Measurements from ENCODE around the gene BCL2L12.

BCL2L12 gene

DNA sequence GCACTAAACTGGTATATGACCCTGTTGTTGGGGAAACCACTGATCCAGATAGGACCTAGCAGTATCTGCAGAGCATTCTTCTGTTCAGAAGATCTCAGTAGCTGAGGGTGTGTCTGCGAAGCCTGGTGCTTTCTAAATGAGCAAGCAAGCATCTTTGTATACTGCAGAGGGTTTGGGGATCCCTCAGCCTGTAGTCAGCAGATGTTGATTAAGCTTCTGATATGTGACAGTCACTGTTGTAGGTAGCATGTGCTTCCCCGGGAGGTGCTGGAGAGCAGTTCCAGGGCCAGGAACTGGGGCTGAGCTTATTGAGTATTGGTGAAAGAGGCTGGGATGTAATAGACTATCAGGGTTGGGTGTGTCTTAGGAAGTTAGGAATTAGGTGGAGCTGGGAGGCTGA is 22.3 kb upstream of the BCL2L12 start:
- DNase-seq, result no peak

DNA sequence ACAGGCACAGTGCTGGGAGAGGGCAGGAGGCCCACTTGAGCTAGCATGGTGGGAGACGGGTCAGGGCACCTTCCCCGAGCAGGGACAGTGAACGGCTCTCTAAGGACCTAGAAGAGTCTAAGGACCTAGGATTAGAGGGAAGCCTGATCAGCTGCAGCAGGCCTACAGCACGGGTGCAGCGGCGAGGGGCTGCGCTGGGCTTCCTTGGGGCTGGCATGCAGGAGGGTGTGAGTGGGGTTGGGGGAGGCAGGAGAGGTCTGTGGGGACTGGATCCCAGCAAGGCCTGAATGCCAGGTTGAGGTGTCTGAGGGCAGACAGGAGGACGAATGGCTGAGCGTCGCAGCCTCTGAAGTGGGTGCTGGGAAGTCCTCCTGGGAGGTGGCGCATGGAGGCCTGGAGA is 20.1 kb upstream of the BCL2L12 start:
- no peak for DNase-seq

DNA sequence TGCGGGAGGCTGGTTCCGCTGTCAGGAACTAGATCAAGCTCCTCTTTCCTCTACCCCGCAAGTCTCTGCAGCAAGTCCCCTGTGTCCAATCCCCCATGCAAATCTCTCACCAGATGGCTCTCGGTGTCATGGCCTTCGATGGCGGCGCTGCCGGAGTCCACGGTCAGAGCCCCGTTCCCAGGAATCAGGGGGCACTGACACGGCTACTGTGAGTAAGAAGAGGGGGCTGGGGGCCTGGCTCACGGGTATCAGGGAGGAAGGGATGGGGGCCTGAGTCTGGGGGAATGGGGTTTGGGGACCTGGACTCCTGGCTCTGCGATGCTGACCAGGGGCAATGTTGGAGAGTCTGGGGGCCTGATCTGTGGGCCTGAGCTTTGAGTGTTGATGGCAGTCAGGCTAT is 19.7 kb upstream of the BCL2L12 start:
- no peak for DNase-seq

DNA sequence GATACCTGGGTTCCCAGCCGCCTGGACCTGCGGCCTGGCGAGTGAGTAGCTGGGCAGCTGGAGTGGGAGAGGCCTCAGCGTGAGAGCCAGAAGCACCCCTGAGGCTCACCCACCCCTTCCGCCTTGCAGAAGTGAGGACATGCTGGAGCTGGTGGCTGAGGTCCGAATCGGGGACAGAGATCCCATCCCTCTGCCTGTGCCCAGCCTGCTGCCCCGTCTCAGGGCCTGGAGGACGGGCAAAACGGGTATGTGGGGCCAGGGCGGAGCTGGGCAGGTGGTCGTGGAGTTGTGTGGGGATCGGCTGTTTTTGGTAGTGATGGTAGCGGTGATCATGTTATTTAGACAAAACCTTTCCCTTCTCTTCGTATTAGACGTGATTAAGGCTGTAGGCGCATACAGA is 19.1 kb upstream of the BCL2L12 start:
- no peak for DNase-seq

DNA sequence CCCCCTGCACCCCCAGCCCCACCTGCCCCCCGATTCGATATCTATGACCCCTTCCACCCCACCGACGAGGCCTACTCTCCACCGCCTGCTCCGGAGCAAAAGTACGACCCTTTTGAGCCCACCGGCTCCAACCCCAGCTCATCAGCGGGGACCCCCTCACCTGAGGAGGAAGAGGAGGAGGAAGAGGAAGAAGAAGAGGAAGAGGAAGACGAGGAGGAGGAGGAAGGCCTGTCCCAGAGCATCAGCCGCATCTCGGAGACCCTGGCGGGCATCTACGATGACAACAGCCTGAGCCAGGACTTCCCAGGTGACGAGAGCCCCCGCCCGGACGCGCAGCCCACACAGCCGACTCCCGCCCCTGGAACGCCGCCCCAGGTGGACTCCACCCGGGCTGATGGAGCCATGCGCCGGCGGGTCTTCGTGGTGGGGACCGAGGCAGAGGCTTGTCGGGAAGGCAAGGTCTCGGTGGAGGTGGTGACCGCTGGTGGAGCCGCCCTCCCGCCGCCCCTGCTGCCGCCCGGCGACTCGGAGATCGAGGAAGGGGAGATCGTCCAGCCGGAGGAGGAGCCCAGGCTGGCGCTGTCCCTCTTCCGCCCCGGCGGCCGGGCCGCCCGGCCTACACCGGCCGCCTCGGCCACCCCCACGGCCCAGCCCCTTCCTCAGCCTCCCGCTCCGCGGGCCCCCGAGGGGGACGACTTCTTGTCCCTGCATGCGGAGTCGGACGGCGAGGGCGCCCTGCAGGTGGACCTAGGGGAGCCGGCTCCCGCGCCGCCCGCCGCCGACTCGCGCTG is 14.5 kb upstream of the BCL2L12 start:
- DNase-seq, result no peak

DNA sequence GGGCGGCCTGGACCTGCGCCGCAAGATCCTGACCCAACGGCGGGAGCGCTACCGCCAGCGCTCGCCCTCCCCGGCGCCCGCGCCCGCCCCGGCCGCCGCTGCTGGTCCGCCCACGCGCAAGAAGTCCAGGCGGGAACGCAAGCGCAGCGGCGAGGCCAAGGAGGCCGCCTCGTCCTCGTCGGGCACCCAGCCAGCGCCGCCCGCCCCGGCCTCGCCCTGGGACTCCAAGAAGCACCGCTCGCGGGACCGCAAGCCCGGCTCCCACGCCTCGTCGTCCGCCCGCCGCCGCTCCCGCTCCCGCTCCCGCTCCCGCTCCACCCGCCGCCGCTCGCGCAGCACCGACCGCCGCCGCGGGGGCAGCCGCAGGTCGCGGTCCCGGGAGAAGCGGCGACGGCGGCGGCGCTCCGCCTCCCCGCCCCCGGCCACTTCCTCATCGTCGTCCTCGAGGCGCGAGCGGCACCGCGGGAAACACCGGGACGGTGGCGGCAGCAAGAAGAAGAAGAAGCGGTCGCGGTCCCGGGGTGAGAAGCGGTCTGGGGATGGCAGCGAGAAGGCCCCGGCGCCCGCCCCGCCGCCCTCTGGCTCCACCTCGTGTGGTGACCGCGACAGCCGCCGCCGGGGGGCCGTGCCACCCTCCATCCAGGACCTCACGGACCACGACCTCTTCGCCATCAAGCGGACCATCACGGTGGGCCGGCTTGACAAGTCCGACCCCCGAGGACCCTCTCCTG is 13.7 kb upstream of the BCL2L12 start:
- DNase-seq, result no peak

DNA sequence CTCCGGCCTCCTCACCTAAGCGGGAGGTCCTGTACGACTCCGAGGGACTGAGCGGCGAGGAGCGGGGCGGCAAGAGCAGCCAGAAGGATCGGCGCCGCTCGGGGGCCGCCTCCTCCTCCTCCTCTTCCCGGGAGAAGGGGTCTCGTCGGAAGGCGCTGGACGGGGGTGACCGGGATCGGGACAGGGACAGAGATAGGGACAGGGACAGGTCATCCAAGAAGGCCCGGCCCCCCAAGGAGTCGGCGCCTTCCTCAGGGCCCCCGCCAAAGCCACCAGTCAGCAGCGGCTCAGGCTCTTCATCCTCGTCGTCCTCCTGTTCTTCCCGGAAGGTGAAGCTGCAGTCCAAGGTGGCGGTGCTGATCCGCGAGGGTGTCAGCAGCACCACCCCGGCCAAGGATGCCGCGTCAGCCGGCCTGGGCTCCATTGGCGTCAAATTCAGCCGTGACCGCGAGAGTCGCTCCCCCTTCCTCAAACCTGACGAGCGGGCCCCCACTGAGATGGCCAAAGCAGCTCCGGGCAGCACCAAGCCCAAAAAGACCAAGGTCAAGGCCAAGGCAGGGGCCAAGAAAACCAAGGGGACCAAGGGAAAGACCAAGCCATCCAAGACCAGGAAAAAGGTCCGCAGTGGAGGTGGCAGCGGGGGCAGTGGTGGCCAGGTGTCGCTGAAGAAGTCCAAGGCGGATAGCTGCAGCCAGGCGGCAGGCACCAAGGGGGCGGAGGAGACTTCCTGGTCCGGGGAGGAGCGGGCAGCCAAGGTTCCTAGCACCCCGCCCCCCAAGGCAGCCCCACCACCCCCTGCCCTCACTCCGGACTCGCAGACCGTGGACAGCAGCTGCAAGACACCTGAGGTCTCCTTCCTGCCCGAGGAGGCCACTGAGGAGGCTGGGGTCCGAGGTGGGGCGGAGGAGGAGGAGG is 12.9 kb upstream of the BCL2L12 start:
- no peak for DNase-seq

DNA sequence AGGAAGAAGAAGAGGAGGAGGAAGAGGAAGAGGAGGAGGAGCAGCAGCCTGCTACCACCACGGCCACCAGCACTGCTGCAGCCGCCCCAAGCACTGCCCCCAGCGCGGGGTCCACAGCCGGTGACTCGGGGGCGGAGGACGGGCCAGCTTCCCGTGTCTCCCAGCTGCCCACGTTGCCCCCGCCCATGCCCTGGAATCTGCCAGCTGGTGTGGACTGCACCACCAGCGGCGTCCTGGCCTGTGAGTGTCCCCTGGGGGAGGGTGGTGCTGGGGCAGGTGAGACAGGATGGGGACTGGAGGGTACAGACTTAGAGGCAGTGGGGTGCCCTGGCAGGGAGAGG is 12.3 kb upstream of the BCL2L12 start:
- no peak for DNase-seq

DNA sequence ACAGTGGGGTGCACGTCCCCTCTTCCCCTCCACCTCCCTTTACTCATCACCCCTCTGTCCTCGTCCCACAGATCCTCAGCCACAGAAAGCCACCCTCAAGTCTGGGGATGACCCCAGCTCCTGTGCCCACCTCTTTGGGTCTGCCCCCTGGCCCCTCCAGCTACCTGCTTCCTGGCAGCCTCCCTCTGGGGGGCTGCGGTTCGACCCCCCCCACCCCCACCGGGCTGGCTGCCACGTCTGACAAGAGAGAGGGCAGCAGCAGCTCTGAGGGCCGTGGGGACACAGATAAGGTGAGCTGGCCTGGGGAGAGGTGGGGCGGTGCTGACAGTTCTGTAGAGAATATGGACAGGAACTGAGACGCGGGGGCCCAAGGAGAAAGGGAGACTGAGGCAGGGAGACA is 11.2 kb upstream of the BCL2L12 start:
- no peak for DNase-seq

DNA sequence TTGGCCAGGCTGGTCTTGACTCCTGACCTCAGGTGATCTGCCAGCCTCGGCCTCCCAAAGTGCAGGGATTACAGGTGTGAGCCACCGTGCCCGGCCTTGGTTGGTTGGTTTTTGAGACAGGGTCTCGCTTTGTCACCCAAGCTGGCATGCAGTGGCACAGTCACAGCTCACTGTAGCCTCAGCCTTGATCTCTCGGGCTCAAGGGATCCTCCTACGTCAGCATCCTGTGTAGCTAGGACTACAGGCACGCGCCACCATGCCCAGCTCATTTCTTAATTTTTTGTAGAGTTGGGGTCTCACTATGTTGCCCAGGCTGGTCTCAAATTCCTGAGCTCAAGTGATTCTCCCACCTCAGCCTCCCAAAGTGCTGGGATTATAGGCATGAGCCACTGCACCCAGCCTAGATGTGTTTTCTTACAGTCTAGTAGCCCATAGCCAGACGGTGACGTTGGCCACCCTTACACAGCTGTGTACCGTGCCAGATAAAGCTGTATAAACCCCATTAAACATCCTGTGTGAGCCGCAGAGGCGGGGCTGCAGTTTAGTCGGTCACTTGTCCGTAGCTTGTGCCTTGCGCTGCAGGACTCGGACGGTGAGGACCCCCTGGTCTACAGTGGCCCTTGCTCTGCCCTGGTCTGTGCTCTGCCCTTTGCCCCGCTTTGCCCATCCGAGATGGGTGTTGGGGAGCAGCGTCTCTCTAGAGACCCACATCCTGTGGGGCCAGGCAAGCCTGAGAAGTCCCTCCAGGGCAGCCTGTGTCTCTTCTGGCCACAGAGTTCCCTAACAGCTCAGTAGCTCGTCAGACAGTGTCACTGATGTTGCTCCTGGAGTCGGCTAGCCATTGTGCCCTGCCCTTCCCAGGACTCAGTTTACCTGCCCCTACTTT is 9.9 kb upstream of the BCL2L12 start:
- no peak for DNase-seq

DNA sequence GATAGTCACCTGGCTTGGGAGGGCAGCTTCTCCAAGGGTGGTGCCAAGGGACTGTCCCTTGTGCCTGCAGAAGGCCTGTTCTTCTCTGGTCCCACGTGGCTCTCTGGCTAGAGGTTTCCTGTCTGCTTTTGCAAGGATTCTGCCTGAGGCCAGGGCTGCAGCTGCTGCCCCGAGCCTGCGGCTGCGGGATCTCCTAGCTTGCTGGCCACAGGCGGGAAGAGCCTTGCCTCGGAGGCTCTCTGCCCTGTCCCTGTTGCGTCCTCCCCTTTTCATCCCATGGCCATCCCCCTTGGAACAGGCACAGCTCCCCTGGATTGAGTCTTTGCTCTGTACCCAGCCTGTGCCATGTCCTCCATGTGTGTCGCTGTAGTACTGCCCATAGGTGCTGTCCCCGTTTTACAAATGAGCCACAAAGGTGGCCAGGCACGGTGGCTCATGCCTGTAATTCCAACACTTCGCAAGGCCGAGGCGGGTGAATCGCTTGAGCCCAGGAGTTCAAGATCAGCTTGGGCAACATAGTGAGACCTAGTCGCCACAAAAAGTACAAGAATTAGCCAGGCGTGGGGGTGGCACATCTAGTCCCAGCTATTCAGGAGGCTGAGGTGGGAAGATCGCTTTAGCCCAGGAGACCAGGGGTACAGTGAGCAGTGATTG is 9.2 kb upstream of the BCL2L12 start:
- DNase-seq, result no peak

DNA sequence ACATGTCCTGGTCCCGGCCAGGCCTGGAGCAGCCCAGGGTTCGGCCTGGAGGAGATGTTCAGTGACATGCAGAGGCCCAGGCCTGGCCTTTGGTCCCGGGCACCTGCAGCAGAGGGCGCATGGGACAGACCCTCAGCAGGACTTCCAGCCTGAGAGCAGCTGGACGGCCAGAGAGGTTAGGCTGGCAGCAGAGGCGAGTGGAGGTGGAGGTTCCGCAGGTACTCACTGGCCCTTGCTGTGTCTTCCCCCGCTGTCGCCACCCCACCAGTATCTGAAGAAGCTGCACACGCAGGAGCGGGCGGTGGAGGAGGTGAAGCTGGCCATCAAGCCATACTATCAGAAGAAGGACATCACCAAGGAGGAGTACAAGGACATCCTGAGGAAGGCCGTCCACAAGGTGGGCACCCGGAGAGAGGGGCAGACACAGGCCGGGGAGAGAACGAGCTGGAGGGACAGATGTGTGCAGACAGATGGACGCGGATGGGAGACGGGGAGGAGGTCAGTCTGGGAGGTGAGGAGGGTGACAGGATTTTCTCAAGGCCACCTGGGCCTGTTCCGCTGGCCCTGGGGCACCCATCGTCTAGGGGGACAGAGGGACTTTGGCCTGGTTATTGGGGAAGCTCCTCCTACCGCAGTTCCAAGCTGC is 8.1 kb upstream of the BCL2L12 start:
- no peak for DNase-seq

DNA sequence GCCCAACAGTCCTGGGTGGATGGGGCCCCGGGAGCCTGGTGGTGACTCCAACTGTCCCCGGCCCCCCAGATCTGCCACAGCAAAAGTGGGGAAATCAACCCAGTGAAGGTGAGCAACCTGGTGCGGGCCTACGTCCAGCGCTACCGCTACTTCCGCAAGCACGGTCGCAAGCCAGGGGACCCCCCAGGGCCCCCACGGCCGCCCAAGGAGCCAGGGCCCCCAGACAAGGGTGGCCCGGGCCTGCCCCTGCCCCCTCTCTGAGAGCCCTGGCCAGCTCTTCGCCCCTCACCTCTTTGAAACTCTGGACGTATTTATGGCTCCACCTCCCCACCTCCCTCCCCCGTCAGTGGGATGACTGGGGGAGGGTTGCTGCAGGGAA is 7.6 kb upstream of the BCL2L12 start:
- no peak for DNase-seq

DNA sequence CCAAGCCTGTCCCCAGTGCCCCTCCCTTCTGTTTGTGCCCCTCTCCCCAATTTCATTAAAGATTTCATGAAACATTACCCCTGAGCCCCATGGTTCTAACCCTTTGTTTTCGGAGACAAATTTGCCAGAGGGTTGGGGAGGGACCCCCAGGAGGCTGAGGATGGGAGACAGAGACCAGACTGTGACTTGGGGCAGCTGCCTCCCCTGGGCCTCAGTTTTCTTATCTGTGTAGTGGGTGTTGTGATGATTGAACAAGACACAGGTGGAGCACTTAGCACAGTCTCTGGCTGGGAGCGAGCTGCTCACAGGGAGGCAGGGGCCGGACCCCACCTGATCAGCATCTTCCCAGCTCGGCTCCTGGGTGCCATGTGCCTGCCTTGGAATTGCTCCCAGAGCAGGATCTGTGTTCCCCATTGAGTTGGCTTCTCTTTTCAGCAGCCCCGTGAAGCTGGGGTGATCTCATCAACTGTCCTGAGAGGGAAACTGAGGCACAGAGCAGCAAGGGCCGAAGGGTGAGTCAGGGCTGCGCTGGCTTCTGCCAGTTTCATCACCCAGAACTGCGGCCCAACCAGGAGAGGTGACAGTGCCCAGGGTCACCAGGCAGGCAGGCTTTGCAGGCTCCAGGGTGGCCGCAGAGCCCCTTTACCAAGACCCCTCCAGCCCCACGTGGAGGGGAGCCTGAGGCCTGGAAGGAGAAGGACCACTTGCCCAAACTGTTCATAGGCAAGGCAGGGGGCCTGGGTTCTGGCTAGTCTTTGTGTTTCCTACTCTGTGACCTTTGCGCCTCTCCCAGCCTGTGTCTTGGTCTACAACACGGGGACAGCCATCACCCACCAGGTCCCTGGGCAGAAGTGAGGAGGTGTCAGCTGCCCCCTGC is 6.9 kb upstream of the BCL2L12 start:
- no peak for DNase-seq

DNA sequence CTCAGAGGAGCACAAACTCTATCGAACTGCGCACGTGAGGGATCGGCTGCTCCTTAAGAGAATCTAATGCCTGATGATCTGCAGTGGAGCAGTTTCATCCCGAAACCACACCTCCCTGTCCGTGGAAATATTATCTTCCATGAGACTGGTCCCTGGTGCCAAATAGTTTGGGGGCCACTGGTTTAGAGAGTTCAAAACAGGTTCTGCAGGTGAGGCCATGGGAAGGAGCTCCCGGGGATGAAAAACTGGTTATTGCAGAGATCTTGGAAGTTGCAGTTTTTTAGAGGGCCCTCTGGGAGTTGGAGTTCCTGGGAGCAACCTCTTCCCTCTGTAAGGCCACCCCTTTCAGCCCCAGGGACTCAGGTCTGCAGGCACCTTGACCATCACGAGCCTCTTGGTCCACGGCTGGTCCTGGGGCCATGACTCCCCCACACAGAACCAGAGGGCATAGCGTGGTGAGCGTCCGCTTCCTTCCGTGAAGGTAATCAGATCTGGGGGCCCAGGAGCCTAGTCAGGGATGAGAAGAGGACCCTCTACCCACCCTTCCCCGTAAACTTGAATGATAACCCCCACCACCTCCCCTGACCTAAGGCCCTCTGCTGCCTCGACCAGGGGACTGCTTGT is 5.3 kb upstream of the BCL2L12 start:
- no peak for DNase-seq

DNA sequence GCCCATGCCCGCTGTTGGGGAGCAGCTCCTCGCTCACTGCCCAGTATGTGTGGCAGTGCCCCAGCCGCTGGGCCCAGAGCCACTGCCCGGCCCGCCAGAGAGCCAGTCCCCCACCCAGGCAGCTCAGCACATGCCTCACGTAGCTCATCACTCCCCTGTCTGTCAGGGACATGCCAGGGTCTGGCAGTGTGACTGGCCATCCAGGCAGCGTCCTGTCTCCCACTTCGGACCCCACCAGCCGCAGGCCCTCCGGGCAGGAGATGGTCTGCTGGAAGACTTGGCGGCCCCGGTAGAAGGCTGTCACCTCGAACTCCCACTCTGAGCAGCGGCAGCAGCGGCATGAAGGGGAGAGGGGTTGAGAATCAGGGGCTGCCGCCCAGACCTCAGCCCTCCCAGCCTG is 3.7 kb upstream of the BCL2L12 start:
- DNase-seq, result no peak

DNA sequence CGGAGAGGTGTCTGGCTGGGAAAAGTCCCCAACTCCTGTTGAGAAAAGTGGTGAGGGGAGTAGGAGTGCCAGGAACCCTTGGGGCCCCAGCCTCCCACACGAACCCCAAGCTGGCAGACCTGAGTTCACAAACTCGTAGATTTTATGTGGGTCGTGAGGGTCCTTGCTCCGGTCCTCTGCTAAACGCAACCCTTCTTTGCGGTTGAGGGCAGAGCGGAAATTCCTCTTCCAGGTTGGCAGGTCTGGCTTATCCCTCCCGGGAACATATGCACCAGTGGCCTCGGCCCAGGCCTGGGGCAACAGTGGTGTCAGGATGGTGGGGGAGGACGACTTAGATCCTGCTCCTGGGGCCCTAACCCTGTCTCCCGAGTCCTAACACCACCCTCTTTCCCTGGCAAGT is 2.5 kb upstream of the BCL2L12 start:
- DNase-seq, result no peak

DNA sequence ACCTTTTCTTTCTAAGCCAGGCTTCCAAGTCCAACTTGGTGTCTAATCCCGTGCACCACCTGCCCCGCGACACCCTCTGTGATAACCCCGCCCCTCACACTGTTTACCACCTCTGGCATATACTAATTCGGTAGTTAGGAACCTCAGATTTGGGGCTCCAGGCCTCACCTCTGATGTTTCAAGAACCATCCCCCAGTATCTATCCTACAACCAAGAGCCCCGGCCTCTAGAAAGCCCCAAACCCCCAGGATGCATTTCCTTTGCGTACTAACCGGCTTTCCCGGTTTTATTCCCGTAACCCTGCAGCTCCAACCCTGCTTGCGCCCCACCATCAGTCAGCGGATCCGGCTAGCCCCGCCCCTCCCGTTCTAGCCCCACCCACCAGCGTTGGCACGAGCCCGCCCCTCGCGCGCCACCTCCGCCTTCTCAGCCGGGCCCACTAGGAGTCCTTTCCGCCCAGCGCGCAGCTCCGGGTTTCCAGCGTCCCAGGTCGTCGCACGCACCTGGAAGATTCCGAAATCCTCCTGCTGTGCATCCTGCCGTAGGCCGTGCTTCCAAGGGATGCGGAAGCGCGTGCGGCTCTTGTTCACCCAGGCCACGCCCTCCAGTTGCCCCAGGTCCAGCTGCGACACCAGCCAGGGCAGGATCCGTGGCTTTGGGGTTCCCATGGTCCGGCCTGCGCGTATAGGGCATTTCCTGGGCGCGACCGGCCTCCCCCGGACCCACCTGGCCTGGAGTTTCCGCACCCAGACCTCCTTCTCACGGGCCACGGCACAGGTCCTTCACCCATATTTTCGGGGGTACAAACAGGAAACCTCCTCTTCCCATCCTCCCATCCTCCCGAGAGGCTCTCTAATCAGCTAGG is 1.3 kb upstream of the BCL2L12 start:
- no peak for DNase-seq

DNA sequence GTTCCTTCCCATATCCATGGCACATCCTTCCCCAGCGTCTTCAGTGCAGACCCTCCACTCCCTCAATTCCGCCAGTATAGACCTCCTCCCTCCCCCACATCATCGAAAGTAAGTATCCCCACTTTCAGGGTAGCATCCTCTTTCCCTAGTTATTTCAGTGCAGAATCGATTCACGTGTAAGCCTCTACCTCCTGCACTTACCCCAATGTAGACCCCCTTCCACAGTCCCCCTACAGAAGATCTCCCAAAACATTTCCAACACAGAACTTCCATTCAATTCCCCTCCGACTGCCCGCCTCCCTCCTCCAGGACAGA is 740 bp upstream of the BCL2L12 start:
- DNase-seq, result no peak

DNA sequence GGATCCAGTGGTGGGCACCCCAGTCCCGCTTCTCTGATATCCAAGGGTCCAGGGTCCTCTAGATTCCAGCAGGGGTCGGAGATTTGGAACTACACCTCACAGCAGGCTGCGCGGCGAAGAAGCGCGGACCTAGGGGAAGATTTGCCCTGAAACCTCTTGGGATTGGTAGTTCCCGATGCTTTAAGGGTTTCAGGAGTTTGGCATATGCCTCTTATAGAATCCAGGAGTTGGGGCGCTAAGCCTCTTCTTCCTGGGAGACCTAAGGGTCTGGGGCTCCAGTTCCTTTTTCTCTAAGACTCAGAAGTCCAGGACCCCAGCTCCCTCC is 349 bp downstream of the BCL2L12 start:
- DNase-seq, result no peak

Data from SIG-M5 (cell line).